B cell (primary cell): Measurements from ENCODE around the gene RNASE8. TPM values are rescaled to one million over a fixed set of nuclear protein-coding genes. Genes with fewer than 3 reads are reported as not detected.

Experiments
- ATAC-seq: fragments of 200-7000 bp; cut with Tn5 transposase; one replicate; pipeline ENCODE4 v1.10.0; 2021; ENCODE audit warnings: low read depth, mild to moderate bottlenecking, moderate number of reproducible peaks, moderate library complexity
- CTCF ChIA-PET: fragments of 350-600 bp; sonication (Branson Sonifier 250); formaldehyde crosslinking; loops from one replicate; lab custom pipeline; 2021; ENCODE audit warnings: antibody characterized with exemption, inconsistent platforms; lab: Charles Lee
- POLR2A ChIA-PET: fragments of 350-600 bp; sonication (Branson Sonifier 250); formaldehyde crosslinking; loops from one replicate; lab custom pipeline; 2021; ENCODE audit warnings: antibody characterized with exemption; lab: Charles Lee
- DNase-seq: peaks from one replicate; pipeline ENCODE4 v3.0.0; 2013
- H2AFZ ChIP-seq: 2 replicates; pipeline ENCODE4 v1.6.1; 2012; ENCODE audit warnings: mild to moderate bottlenecking, low read depth, low read length; ENCODE audit not compliant: insufficient read depth, poor library complexity, severe bottlenecking
- H3K27ac ChIP-seq, 2 donors: 1 replicate in 1 of 2; 2 replicates in 1 of 2; pipeline ENCODE4 v1.5.1; 2012 to 2013; ENCODE audit warnings: low read length in 2 of 2, mild to moderate bottlenecking in 2 of 2, moderate library complexity in 1 of 2
- H3K27me3 ChIP-seq, 4 experiments: fragments of 200-600 bp in 1 of 4; sonication (generic) in 1 of 4; replicated peaks in 1 of 4; 1 replicate in 2 of 4; 2 replicates in 2 of 4; pipeline versions ENCODE4 v1.6.1 to v1.7.0; 2013 to 2016; ENCODE audit warnings: low read length in 3 of 4, mild to moderate bottlenecking in 2 of 4, mixed read lengths in 1 of 4, moderate library complexity in 1 of 4; ENCODE audit not compliant: insufficient read depth in 4 of 4, control insufficient read depth in 3 of 4; ENCODE audit errors: control extremely low read depth in 1 of 4
- H3K36me3 ChIP-seq, 2 experiments: replicated peaks in 1 of 2; 1 replicate in 1 of 2; 2 replicates in 1 of 2; pipeline versions ENCODE4 v1.6.1 to v1.7.1; 2013; ENCODE audit warnings: low read length in 1 of 2; ENCODE audit not compliant: insufficient read depth in 2 of 2, control insufficient read depth in 1 of 2; ENCODE audit errors: control extremely low read depth in 1 of 2, extremely low read depth in 1 of 2
- H3K4me1 ChIP-seq, 2 donors: fragments of 200-600 bp in 1 of 2; sonication (generic) in 1 of 2; 1 replicate in 1 of 2; 2 replicates in 1 of 2; pipeline versions ENCODE4 v1.5.1 to v1.6.1; 2013 to 2017; ENCODE audit warnings: low read length in 2 of 2; ENCODE audit not compliant: control insufficient read depth in 2 of 2, insufficient read depth in 2 of 2
- H3K4me2 ChIP-seq: replicated peaks from 2 replicates; pipeline ENCODE3; 2012; ENCODE audit warnings: mild to moderate bottlenecking, low read depth, low read length; ENCODE audit not compliant: poor library complexity, severe bottlenecking
- H3K4me3 ChIP-seq, 5 experiments: fragments of 200-600 bp in 1 of 5; sonication (generic) in 1 of 5; 1 replicate in 3 of 5; 2 replicates in 2 of 5; pipeline versions ENCODE4 v1.5.1 to v1.7.0; 2011 to 2016; ENCODE audit warnings: low read length in 4 of 5, mild to moderate bottlenecking in 4 of 5, low read depth in 2 of 5, control low read depth in 1 of 5, moderate library complexity in 1 of 5; ENCODE audit not compliant: insufficient read depth in 1 of 5; ENCODE audit errors: control extremely low read depth in 1 of 5, extremely low read depth in 1 of 5
- H3K79me2 ChIP-seq: fragments of 200-600 bp; sonication (generic); one replicate; pipeline ENCODE4 v1.6.0; 2016; ENCODE audit warnings: low read length; ENCODE audit not compliant: control insufficient read depth, insufficient read depth
- H3K9ac ChIP-seq: fragments of 200-600 bp; sonication (generic); 2 replicates; pipeline ENCODE4 v1.6.1; 2017; ENCODE audit warnings: mild to moderate bottlenecking, low read length, moderate library complexity
- H3K9me3 ChIP-seq, 3 donors: one replicate each; pipeline versions ENCODE4 v1.6.1 to v1.7.1; 2013; ENCODE audit warnings: low read length in 2 of 3; ENCODE audit not compliant: control insufficient read depth in 2 of 3, insufficient read depth in 1 of 3; ENCODE audit errors: control extremely low read depth in 1 of 3
- H4K20me1 ChIP-seq: 2 replicates; pipeline ENCODE4 v1.6.0; 2012; ENCODE audit warnings: mild to moderate bottlenecking, low read length; ENCODE audit not compliant: insufficient read depth, control insufficient read depth, poor library complexity, severe bottlenecking
- H3K27ac Mint-ChIP-seq: one replicate; pipeline ENCODE4 v1.8.0; 2021; ENCODE audit warnings: mixed read lengths
- H3K27me3 Mint-ChIP-seq: one replicate; pipeline ENCODE4 v1.8.0; 2021; ENCODE audit warnings: mixed read lengths
- H3K4me1 Mint-ChIP-seq: one replicate; pipeline ENCODE4 v1.8.0; 2021; ENCODE audit warnings: mixed read lengths
- H3K4me3 Mint-ChIP-seq: one replicate; pipeline ENCODE4 v1.8.0; 2021; ENCODE audit warnings: mixed read lengths
- H3K9me3 Mint-ChIP-seq: one replicate; pipeline ENCODE4 v1.8.0; 2022; ENCODE audit warnings: mixed read lengths; ENCODE audit not compliant: insufficient read depth
- EZH2 ChIP-seq: IDR thresholded peaks from 2 replicates; pipeline ENCODE4 v1.6.1; 2012; ENCODE audit warnings: borderline replicate concordance, low read depth, mild to moderate bottlenecking, moderate library complexity, low read length; ENCODE audit not compliant: insufficient read depth, poor library complexity, severe bottlenecking
- WGBS: methylation state at CpG from one replicate; pipeline ENCODE4 v1.1.5; 2013; ENCODE audit warnings: missing lambda C conversion rate; ENCODE audit not compliant: insufficient coverage; 5-methylcytosine and 5-hydroxymethylcytosine counted together
- intact Hi-C: fragments of 100-400 bp; cut with micrococcal nuclease; formaldehyde crosslinking; loops from one replicate; pipeline ENCODE4 v1.10.0; 2022
- polyA plus RNA-seq: library from polyadenylated mRNA; depleted of rRNA; stranded (reverse); fragments of >200 nt; gene quantifications from 2 replicates; pipeline ENCODE4 v1.2.3, GENCODE V29; 2012
- total RNA-seq, 2 donors: library from RNA; stranded (reverse); fragments of 120-200 nt in 1 of 2; gene quantifications; 1 replicate in 1 of 2; 2 replicates in 1 of 2; pipeline versions ENCODE4 v1.2.3 to v1.2.4, GENCODE V29; 2013 to 2022
- TF ChIP-seq, protein P1 (sequence below): fragments of 200-600 bp; IDR thresholded peaks from one replicate; pipeline ENCODE4 v1.8.0; 2022; ENCODE audit warnings: antibody characterized with exemption, mild to moderate bottlenecking

RNASE8 gene
- total and polyA plus RNA-seq, 2 donors (not counting 1 experiment from before 2014, with no cell fraction given), result not detected

DNA sequence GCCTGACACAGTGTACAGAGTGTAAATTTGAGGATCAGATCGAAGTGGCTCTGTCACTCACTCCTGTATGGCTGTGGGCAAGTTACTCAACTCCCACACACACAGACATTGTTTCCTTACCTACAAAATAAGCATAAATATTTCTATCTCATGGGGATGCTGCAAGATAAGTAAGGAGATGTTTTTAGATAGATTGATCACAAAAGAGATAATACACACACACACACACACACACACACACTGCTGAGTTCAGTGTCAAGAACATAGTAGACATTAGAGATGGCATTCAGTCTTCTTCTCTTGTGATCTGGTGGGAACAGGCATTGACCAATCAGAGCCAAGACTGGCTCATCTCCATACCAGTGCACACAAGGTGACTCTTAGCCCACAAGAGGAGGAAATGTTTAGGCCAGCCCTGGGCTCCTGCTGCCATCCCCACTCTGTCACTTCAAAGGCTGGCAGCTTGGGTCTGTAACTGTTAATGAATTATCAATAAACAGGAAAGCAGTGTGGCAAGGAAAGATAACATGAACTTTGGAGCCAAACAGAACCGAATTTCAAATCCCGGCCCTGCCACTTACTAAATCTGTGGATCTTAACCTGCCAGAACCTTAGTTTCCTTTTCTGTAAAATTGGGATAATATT is 3.4 kb upstream of the RNASE8 start:
- Mint-ChIP-seq H3K27ac (no peak overlapping the region), H3K27me3 (peaks cover 30% of the 10 kb centered on the region), H3K4me3 (no peak overlapping the region), H3K9me3 (no peaks in the 10 kb centered on the region), H3K4me1 (no peaks in the 10 kb centered on the region)
- no peaks in the 10 kb centered on the region for H3K79me2 ChIP-seq
- intact Hi-C loops, result no loop called here
- no CpG with 5 or more reads among the region's 3 CpGs for WGBS
- ChIA-PET CTCF (interaction anchor here (1.3 to 1.4 kb wide), 2 partner anchors 14 to 39 kb away, joined by 4 to 6 read pairs; no protein-coding TSS in a partner anchor), POLR2A (no interaction called here)
- H3K9me3 ChIP-seq, result no peaks in the 10 kb centered on the region
- no peak overlapping the region for H3K27ac ChIP-seq
- H3K4me3 ChIP-seq, result no peak overlapping the region
- H4K20me1 ChIP-seq, result no peaks in the 10 kb centered on the region
- H3K27me3 ChIP-seq, result peaks cover 0 to 9% (median 4%) of the 10 kb centered on the region in 4 experiments
- no peaks in the 10 kb centered on the region for H3K36me3 ChIP-seq
- no peak overlapping the region for H3K9ac ChIP-seq
- ATAC-seq (no peak), DNase-seq (no peak)
- TF ChIP-seq, protein P1, sequence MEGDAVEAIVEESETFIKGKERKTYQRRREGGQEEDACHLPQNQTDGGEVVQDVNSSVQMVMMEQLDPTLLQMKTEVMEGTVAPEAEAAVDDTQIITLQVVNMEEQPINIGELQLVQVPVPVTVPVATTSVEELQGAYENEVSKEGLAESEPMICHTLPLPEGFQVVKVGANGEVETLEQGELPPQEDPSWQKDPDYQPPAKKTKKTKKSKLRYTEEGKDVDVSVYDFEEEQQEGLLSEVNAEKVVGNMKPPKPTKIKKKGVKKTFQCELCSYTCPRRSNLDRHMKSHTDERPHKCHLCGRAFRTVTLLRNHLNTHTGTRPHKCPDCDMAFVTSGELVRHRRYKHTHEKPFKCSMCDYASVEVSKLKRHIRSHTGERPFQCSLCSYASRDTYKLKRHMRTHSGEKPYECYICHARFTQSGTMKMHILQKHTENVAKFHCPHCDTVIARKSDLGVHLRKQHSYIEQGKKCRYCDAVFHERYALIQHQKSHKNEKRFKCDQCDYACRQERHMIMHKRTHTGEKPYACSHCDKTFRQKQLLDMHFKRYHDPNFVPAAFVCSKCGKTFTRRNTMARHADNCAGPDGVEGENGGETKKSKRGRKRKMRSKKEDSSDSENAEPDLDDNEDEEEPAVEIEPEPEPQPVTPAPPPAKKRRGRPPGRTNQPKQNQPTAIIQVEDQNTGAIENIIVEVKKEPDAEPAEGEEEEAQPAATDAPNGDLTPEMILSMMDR, result no peak
- TF ChIP-seq EZH2, result no peak
- no peak overlapping the region for H3K4me2 ChIP-seq
- no peaks in the 10 kb centered on the region for H3K4me1 ChIP-seq
- H2AFZ ChIP-seq, result no peak overlapping the region

DNA sequence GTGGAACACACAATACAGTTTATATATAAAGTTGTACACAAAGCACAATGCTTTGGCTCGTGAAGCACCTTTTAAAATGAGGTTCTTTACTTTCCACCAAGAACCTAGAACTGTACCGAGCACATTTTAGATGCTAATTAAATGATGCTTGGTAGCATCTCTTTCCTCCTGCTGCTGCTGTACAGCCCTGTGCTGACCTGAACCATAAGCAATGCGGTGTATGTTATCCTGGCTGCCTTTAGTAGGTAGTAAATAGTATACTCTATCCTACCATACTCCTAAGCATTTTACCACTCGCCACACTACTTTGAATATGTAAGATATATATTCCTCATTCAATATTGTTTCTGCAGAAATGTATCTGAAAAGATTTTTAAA is 2.9 kb upstream of the RNASE8 start:
- H3K9me3 Mint-ChIP-seq, result no peaks in the 10 kb centered on the region
- no peak for TF ChIP-seq EZH2
- TF ChIP-seq, protein P1, result no peak
- no peak overlapping the region for H3K9ac ChIP-seq
- peaks cover 0 to 9% (median 4%) of the 10 kb centered on the region in 4 experiments for H3K27me3 ChIP-seq
- WGBS, result no CpG with 5 or more reads among the region's 4 CpGs
- DNase-seq (no peak), ATAC-seq (no peak)
- no peaks in the 10 kb centered on the region for H3K36me3 ChIP-seq
- H3K27ac Mint-ChIP-seq, result no peak overlapping the region
- H3K4me2 ChIP-seq, result no peak overlapping the region
- no peak overlapping the region for H3K4me3 ChIP-seq
- no peaks in the 10 kb centered on the region for H3K9me3 ChIP-seq
- H4K20me1 ChIP-seq, result no peaks in the 10 kb centered on the region
- H3K4me1 Mint-ChIP-seq, result no peaks in the 10 kb centered on the region
- peaks cover 28% of the 10 kb centered on the region for H3K27me3 Mint-ChIP-seq
- ChIA-PET POLR2A (no interaction called here), CTCF (no interaction called here)
- no peak overlapping the region for H3K27ac ChIP-seq
- H2AFZ ChIP-seq, result no peak overlapping the region
- H3K4me1 ChIP-seq, result no peaks in the 10 kb centered on the region
- intact Hi-C loops, result no loop called here
- no peaks in the 10 kb centered on the region for H3K79me2 ChIP-seq
- no peak overlapping the region for H3K4me3 Mint-ChIP-seq
